ENCODE data around the gene PROM2.

- TF ChIP-seq CTCF (IDR thresholded peaks at IDR 0.05; ENCODE audit: insufficient read depth, low read length, poor library complexity, severe bottlenecking) (no peak), EZH2phosphoT487 (conservative IDR thresholded peaks at IDR 0.05; ENCODE audit: low read length) (no peak)
Observed at GRCh38 chr2:95307878-95308277, 33.6 kb downstream of the PROM2 start.

Data from SU-DHL-6 (cell line).